Mesothelial cell of epicardium (in vitro differentiated cells): ENCODE measurements around the gene ZNF135. TPM values are rescaled to one million over a fixed set of nuclear protein-coding genes. Genes with fewer than 3 reads are reported as not detected.

ENCODE experiments used
- DNase-seq, 2 experiments: peaks; one replicate each; pipeline ENCODE4 v3.0.0; 2021; ENCODE audit warnings: low spot score in 2 of 2; ENCODE audit not compliant: unreplicated experiment in 2 of 2
- H3K27ac Mint-ChIP-seq: 2 replicates; pipeline ENCODE4 v1.8.0; 2021; ENCODE audit warnings: mixed read lengths
- H3K27me3 Mint-ChIP-seq: 2 replicates; pipeline ENCODE4 v1.8.0; 2021; ENCODE audit warnings: low read depth, mixed read lengths
- H3K36me3 Mint-ChIP-seq: 2 replicates; pipeline ENCODE4 v1.8.0; 2021; ENCODE audit warnings: mixed read lengths
- H3K4me1 Mint-ChIP-seq: 2 replicates; pipeline ENCODE4 v1.8.0; 2021; ENCODE audit warnings: mixed read lengths
- H3K4me3 Mint-ChIP-seq: 2 replicates; pipeline ENCODE4 v1.8.0; 2021; ENCODE audit warnings: mild to moderate bottlenecking, moderate library complexity, mixed read lengths
- H3K9me3 Mint-ChIP-seq: 2 replicates; pipeline ENCODE4 v1.8.0; 2021; ENCODE audit warnings: mixed read lengths
- total RNA-seq: library from RNA; stranded (reverse); gene quantifications from 3 replicates; pipeline ENCODE4 v1.2.1, GENCODE V29; 2021
- TF ChIP-seq, protein P1 (sequence below): fragments of 200-600 bp; sonication (generic); IDR thresholded peaks from one replicate; pipeline ENCODE4 v1.5.0; 2021; ENCODE audit warnings: antibody characterized with exemption; ENCODE audit not compliant: unreplicated experiment

ZNF135 gene
- 11.6 to 12.5 TPM (median 12.3 TPM) in 3 replicates for total RNA-seq

DNA sequence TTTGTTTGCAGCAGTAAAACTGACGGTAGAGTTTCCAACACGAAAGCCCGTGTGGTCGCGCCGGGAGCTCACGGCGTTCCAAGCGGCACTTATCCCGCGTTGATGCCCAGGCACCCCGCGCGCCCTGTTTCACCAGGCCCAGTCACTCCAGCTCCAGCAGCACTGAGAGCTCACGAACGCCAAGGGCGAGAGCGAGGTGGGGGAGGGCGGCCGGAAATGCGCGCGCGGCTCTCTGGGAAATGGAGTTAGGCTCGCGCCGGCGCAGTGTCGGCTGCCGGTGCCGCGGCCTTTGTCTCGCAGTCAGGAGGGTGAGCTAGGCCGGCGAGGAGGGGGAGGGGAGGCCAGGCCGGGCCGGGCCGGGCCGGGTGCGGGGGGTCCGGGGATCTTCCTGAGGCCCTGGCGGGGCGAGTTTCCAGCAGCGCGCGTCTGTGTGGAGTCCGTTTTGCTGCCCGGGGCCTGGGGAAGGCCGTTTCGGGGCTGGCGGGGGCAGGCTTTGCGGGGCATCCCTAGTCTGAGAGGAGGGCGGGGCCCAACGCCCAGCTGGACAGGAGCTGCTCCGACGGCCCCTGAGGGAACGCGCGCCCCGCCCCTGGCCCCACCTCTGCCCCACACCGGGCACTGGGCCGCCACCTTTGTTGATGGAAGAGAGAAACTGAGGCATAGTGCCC, at the start of gene ZNF135:
Gene ZNF135 (plus strand): TSS at position 280 of the 668 bp plus-strand sequence. CDS start 721 bp downstream, outside the sequence.
- Mint-ChIP-seq H3K27ac (peak within 1 kb of the TSS; percentile 73), H3K4me3 (peak within 1 kb of the TSS; percentile 75), H3K4me1 (peaks cover 3% of the 10 kb centered on the region), H3K27me3 (no peaks in the 10 kb centered on the region), H3K9me3 (peaks cover 48% of the 10 kb centered on the region), H3K36me3 (peaks cover 44% of the 10 kb centered on the region)
- TF ChIP-seq, protein P1, sequence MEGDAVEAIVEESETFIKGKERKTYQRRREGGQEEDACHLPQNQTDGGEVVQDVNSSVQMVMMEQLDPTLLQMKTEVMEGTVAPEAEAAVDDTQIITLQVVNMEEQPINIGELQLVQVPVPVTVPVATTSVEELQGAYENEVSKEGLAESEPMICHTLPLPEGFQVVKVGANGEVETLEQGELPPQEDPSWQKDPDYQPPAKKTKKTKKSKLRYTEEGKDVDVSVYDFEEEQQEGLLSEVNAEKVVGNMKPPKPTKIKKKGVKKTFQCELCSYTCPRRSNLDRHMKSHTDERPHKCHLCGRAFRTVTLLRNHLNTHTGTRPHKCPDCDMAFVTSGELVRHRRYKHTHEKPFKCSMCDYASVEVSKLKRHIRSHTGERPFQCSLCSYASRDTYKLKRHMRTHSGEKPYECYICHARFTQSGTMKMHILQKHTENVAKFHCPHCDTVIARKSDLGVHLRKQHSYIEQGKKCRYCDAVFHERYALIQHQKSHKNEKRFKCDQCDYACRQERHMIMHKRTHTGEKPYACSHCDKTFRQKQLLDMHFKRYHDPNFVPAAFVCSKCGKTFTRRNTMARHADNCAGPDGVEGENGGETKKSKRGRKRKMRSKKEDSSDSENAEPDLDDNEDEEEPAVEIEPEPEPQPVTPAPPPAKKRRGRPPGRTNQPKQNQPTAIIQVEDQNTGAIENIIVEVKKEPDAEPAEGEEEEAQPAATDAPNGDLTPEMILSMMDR: no peak
- peak; percentile 60 to 71 for DNase-seq

DNA sequence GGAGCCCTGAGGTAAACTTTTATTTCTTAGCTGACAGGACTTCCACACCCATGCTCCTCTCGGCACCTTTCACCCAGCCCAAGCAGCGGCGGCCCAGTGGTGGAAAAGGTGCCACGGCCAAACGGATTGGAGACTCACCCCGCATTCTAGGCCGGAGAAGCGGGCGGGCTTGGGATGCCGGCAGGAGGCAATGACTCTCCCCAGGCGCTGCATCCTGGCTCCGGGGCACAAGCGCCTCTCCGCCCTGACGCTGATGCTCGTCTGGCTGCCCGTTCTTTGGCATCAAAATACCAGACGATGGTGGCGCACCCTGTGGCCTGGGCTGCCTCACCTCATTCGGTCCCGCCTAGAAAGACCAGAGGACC, 49.8 kb upstream of the ZNF135 start:
- TF ChIP-seq, protein P1: no peak
- Mint-ChIP-seq H3K36me3 (peaks cover 69% of the 10 kb centered on the region), H3K27me3 (no peaks in the 10 kb centered on the region), H3K4me3 (no peak overlapping the region), H3K9me3 (peaks cover 67% of the 10 kb centered on the region), H3K4me1 (peaks cover 2% of the 10 kb centered on the region), H3K27ac (no peak overlapping the region)
- no peak for DNase-seq

DNA sequence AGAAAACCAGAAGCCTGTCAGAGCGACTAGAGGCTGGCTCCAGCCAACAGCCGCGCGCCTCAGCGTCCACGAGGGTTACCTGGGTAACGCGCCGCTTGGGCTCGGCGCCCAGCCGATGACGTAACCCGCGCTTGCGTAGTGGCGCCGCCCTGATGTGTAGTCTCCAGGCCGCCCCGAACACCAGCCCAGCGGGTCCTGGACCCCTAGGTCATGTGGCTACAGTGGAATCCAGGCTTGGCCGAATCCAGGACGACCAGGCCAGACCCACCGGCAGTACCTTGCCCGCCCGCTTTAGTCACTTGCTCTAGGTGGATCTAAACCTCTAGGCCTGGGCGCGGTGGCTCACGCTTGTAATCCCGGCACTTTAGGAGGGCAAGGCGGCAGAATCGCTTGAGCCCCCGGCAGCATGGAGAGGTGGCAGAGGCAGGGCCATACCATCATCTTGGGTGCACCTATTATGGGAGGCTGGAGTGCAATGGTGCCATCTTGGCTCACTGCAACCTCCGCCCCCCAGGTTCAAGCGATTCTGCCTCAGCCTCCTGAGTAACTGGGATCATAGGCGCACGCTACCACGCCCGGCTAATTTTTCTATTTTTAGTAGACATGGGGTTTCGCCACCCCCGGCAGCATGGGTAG, 49.3 kb upstream of the ZNF135 start:
- TF ChIP-seq, protein P1: no peak
- Mint-ChIP-seq H3K9me3 (peaks cover 65% of the 10 kb centered on the region), H3K4me1 (no peaks in the 10 kb centered on the region), H3K27ac (no peak overlapping the region), H3K4me3 (no peak overlapping the region), H3K36me3 (peaks cover 64% of the 10 kb centered on the region), H3K27me3 (no peaks in the 10 kb centered on the region)
- no peak for DNase-seq

DNA sequence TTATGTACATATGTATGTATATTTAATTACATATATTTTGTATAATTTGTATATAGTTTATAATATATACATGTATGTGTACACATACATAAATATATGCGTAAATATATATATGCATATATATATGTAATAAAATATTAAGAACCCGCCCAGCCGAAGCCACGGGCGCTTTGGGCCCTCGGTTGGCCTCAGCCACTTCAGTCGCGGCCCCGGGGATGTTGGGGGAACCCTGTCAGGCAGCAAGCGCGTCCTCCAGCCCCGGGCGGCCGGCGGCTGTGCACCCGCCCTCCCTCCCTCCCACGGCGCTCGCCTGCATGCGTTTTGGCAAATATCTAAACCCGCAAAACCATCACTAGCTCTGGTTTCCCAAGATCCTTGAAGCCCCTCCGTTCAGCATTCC, 48.6 kb upstream of the ZNF135 start:
- DNase-seq: no peak
- H3K9me3 Mint-ChIP-seq: peaks cover 64% of the 10 kb centered on the region
- TF ChIP-seq, protein P1: no peak
- H3K36me3 Mint-ChIP-seq: peaks cover 57% of the 10 kb centered on the region
- no peak overlapping the region for H3K27ac Mint-ChIP-seq
- no peaks in the 10 kb centered on the region for H3K4me1 Mint-ChIP-seq
- H3K27me3 Mint-ChIP-seq: no peaks in the 10 kb centered on the region
- no peak overlapping the region for H3K4me3 Mint-ChIP-seq

DNA sequence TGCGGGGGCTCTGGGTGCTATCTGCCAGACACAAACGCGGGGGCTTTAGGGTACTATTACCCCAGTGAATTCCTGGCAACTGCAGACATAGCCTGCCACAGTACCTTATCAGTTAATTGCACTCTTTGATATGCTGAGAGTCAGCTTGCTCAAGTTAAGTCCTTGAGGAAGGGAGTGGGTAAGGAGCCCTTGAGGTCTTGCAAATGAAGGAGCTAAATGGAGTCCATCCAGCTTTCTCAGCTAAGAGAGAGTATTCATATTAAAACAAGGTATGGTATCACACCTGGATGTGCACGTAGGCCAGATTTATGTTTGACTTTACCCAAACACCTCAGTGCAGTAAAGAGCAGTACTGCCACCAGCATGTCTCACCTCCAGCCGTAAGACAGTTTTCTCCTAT, 44.9 kb upstream of the ZNF135 start:
- Mint-ChIP-seq H3K4me1 (no peaks in the 10 kb centered on the region), H3K4me3 (no peak overlapping the region), H3K36me3 (peaks cover 27% of the 10 kb centered on the region), H3K9me3 (peaks cover 56% of the 10 kb centered on the region), H3K27ac (no peak overlapping the region), H3K27me3 (no peaks in the 10 kb centered on the region)
- DNase-seq: no peak
- TF ChIP-seq, protein P1: no peak
